HG03039 (cell line): Measurements from ENCODE around the gene ENAH.
"Not testable (repeated sequence)": the region's sequence is repeated elsewhere in the genome, so short reads cannot be mapped to it uniquely, and the experiment has no call there.

ENCODE experiments used
- ATAC-seq: cut with Tn5 transposase; IDR thresholded peaks from one replicate; pipeline ENCODE4 v1.9.1; 2021; ENCODE audit warnings: mild to moderate bottlenecking, moderate library complexity; ENCODE audit not compliant: unreplicated experiment

The ENAH gene

GRCh38 chr1:225651376-225651871 is 1.5 kb downstream of the ENAH start:
- ATAC-seq = no peak

- no peak for ATAC-seq
Measured at GRCh38 chr1:225650179-225650578, 2.7 kb downstream of the ENAH start.

GRCh38 chr1:225645194-225645895 is 7.6 kb downstream of the ENAH start:
- no peak for ATAC-seq

- ATAC-seq = no peak
Measured at GRCh38 chr1:225644666-225645065, 8.3 kb downstream of the ENAH start.

GRCh38 chr1:225642177-225642576 is 10.7 kb downstream of the ENAH start:
- no peak for ATAC-seq

- no peak for ATAC-seq
Measured at GRCh38 chr1:225638853-225639252, 14.1 kb downstream of the ENAH start.

GRCh38 chr1:225637651-225638199 is 15.2 kb downstream of the ENAH start:
- ATAC-seq = no peak

- ATAC-seq = not testable (repeated sequence)
Measured at GRCh38 chr1:225636992-225637391, 15.9 kb downstream of the ENAH start.

- no peak for ATAC-seq
Measured at GRCh38 chr1:225635649-225636048, 17.3 kb downstream of the ENAH start.

GRCh38 chr1:225632836-225633235 is 20.1 kb downstream of the ENAH start:
- ATAC-seq = not testable (repeated sequence)

- no peak for ATAC-seq
Measured at GRCh38 chr1:225631021-225631663, 21.8 kb downstream of the ENAH start.

- no peak for ATAC-seq
Measured at GRCh38 chr1:225629483-225629882, 23.4 kb downstream of the ENAH start.

GRCh38 chr1:225628794-225629193 is 24.1 kb downstream of the ENAH start:
- not testable (repeated sequence) for ATAC-seq

- no peak for ATAC-seq
Measured at GRCh38 chr1:225627304-225627947, 25.5 kb downstream of the ENAH start.

- no peak for ATAC-seq
Measured at GRCh38 chr1:225626698-225627097, 26.2 kb downstream of the ENAH start.

- no peak for ATAC-seq
Measured at GRCh38 chr1:225617956-225618355, 35.0 kb downstream of the ENAH start.

- no peak for ATAC-seq
Measured at GRCh38 chr1:225617479-225617878, 35.4 kb downstream of the ENAH start.

- ATAC-seq = not testable (repeated sequence)
Measured at GRCh38 chr1:225615403-225615790, 37.5 kb downstream of the ENAH start.

GRCh38 chr1:225613006-225613405 is 39.9 kb downstream of the ENAH start:
- ATAC-seq = no peak

- ATAC-seq = no peak
Measured at GRCh38 chr1:225612287-225612686, 40.6 kb downstream of the ENAH start.

- no peak for ATAC-seq
Measured at GRCh38 chr1:225611537-225612223, 41.2 kb downstream of the ENAH start.
